Measurements from ENCODE around the gene CTAG1A.
"Not testable (repeated sequence)": the region's sequence is repeated elsewhere in the genome, so short reads cannot be mapped to it uniquely, and the experiment has no call there.

Gene CTAG1A

DNA sequence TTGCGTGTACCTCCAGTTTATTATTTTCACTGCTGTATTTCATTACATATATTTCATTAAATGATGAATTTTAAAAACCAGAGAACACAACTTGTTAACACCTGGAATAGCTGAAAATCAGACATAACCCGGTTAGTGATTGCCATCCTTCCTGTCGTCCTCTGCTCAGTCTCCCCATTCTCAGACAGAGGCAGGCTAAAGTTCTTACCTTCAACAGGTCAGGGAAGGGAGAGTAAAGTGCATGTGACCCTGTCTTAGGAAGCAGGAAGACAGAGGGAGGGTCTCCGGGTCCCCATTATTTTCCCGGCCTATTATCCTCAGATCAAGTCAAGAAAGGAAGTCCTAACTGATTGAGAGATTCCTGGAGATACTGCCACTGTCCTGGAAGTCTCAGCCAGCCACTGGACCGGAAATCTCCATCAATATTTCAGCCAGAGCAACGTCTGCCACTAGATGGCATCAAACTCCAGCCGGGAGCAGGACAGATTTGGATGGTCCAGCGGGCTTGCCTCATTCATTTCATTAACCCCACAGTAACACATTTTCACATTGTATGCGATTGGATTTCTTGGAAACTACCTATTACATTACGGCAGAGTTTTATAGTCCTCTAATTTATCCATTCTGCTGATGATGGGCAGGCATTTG is 36.0 kb downstream of the CTAG1A start:
- not testable (repeated sequence) for DNase-seq

DNA sequence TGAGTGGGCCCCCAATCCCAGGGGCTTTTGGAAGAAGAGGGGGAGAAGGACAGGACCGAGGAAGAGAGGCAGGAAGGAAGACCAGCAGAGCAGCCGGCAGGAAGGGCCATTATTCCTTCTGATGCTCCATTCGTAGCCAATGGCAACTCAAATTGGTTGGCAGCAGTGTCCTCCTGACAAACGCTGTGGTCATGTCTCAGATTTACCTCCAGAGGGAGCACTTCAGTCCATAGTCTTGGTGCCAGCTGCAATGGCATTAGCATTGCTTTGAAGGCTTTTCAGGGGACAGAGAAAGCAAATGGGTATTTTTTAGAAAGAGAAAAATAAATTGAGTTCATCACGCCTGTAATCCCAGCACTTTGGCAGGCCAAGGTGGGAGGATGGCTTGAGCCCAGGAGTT is 44.0 kb downstream of the CTAG1A start:
- DNase-seq: not testable (repeated sequence)

DNA sequence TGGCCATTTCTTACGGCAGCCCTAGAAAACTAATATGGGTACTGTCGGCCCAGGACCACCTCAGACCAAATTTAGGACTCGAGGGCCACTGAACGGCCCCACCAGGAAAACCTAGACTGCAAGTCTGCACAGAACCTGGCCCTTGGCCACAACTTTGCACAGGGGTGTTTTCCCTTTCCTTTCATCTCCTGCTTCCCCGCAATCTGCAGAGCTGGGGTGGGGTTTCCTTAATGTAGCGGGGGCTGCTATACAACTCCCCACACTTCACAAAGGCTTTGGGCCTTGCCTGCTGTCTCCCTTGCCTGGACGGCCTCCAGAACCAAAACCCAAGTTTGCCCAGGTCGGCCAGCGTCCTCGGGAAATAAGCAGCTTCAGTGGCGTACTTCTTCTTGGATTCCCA is 46.0 kb downstream of the CTAG1A start:
- not testable (repeated sequence) for DNase-seq

DNA sequence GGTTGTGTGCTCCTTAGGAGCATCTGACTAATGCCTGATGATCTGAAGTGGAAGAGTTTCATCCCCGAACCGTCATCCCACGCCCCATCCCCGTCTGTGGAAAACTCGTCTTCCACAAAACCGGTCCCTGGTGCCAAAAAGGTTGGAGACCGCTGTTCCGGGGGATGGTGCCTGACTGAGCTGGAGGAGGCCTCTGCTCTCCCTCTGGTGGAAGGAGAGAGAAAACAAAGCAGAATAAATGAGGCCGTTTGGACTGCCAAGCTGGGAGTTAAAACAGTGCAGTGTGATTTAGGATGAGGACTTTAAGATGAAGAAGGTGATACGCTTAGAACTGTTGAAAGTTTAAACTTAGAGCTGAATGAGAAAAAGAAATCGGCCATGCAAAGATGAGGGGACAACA is 48.7 kb downstream of the CTAG1A start:
- DNase-seq: not testable (repeated sequence)

All from GOT3 (cell line).